ENCODE data around the gene MGAT4D. TPM values are rescaled to one million over a fixed set of nuclear protein-coding genes. Genes with fewer than 3 reads are reported as not detected.
"Not testable (repeated sequence)": the region's sequence is repeated elsewhere in the genome, so short reads cannot be mapped to it uniquely, and the experiment has no call there.

The MGAT4D gene
- total and polyA plus RNA-seq, 4 experiments from 2014 or later: not detected

GRCh38 chr4:140444347-140444746 lies 53.7 kb downstream of the MGAT4D start:
- H3K27me3 ChIP-seq (ENCODE audit: insufficient read depth, low read length); H3K36me3 ChIP-seq (ENCODE audit: insufficient read depth, low read length); H3K27ac ChIP-seq (ENCODE audit: low read depth, low read length); H3K4me3 Mint-ChIP-seq; H3K9me3 ChIP-seq (ENCODE audit: control insufficient read depth in 1 of 2, low read length in 2 of 2); H3K4me1 Mint-ChIP-seq; intact Hi-C loops (cut with micrococcal nuclease); POLR2A ChIA-PET (ENCODE audit: partially characterized antibody); H3K9me3 Mint-ChIP-seq; H3K27ac Mint-ChIP-seq; H3K4me1 ChIP-seq (ENCODE audit: insufficient read depth, low read length); CTCF ChIA-PET (ENCODE audit: partially characterized antibody); DNase-seq; H3K4me3 ChIP-seq (ENCODE audit: low read length in 2 of 2); H3K36me3 Mint-ChIP-seq: not testable (repeated sequence)
- H3K27me3 Mint-ChIP-seq: peaks cover 19 to 21% of the 10 kb centered on the region in 2 donors

- no peaks in the 10 kb centered on the region for H3K4me1 ChIP-seq (ENCODE audit: insufficient read depth, low read length)
- DNase-seq: no peak
- intact Hi-C loops (cut with micrococcal nuclease): no loop called here
- ChIA-PET CTCF (ENCODE audit: partially characterized antibody) (no interaction called here), POLR2A (ENCODE audit: partially characterized antibody) (no interaction called here)
- Mint-ChIP-seq H3K27ac (no peak overlapping the region), H3K27me3 (peaks cover 0 to 2% of the 10 kb centered on the region in 2 donors), H3K36me3 (no peaks in the 10 kb centered on the region), H3K4me3 (no peak overlapping the region), H3K4me1 (no peaks in the 10 kb centered on the region), H3K9me3 (peaks cover 0 to 1% (median 0%) of the 10 kb centered on the region in 8 donors)
- H3K4me3 ChIP-seq (ENCODE audit: low read length in 2 of 2): no peak overlapping the region
- no peaks in the 10 kb centered on the region for H3K36me3 ChIP-seq (ENCODE audit: insufficient read depth, low read length)
- no peaks in the 10 kb centered on the region for H3K9me3 ChIP-seq (ENCODE audit: control insufficient read depth in 1 of 2, low read length in 2 of 2)
- H3K27ac ChIP-seq (ENCODE audit: low read depth, low read length): no peak overlapping the region
- no peaks in the 10 kb centered on the region for H3K27me3 ChIP-seq (ENCODE audit: insufficient read depth, low read length)
Measured at GRCh38 chr4:140439644-140440142, 58.4 kb downstream of the MGAT4D start.

- Histone ChIP-seq H3K27me3 (ENCODE audit: insufficient read depth, low read length) (peaks cover 8% of the 10 kb centered on the region), H3K4me3 (ENCODE audit: low read length in 2 of 2) (no peak overlapping the region), H3K4me1 (ENCODE audit: insufficient read depth, low read length) (no peaks in the 10 kb centered on the region), H3K9me3 (ENCODE audit: control insufficient read depth in 1 of 2, low read length in 2 of 2) (no peaks in the 10 kb centered on the region), H3K36me3 (ENCODE audit: insufficient read depth, low read length) (no peaks in the 10 kb centered on the region), H3K27ac (ENCODE audit: low read depth, low read length) (no peak overlapping the region)
- H3K4me3 Mint-ChIP-seq: peak overlapping the region; percentile 70 to 85 (median 78)
- no peak overlapping the region for H3K27ac Mint-ChIP-seq
- no peaks in the 10 kb centered on the region for H3K9me3 Mint-ChIP-seq
- ChIA-PET CTCF (ENCODE audit: partially characterized antibody) (interaction anchor here (0.6 to 1.1 kb wide), 2 partner anchors 68 to 1559 kb away, joined by 3 to 5 read pairs; no protein-coding TSS in a partner anchor), POLR2A (ENCODE audit: partially characterized antibody) (no interaction called here)
- intact Hi-C loops (cut with micrococcal nuclease): no loop called here
- H3K36me3 Mint-ChIP-seq: no peaks in the 10 kb centered on the region
- H3K27me3 Mint-ChIP-seq: peaks cover 40 to 42% of the 10 kb centered on the region in 2 donors
- H3K4me1 Mint-ChIP-seq: peaks cover 4 to 13% (median 6%) of the 10 kb centered on the region in 4 donors
- no peak for DNase-seq
Measured at GRCh38 chr4:140427919-140428471, 70.1 kb downstream of the MGAT4D start.

- peaks cover 8% of the 10 kb centered on the region for H3K27me3 ChIP-seq (ENCODE audit: insufficient read depth, low read length)
- H3K4me1 ChIP-seq (ENCODE audit: insufficient read depth, low read length): no peaks in the 10 kb centered on the region
- peaks cover 43 to 45% of the 10 kb centered on the region in 2 donors for H3K27me3 Mint-ChIP-seq
- intact Hi-C loops (cut with micrococcal nuclease): no loop called here
- no peak within 1 kb of the TSS for H3K4me3 ChIP-seq (ENCODE audit: low read length in 2 of 2)
- H3K36me3 ChIP-seq (ENCODE audit: insufficient read depth, low read length): no peaks in the 10 kb centered on the region
- no peaks in the 10 kb centered on the region for H3K36me3 Mint-ChIP-seq
- no peaks in the 10 kb centered on the region for H3K9me3 ChIP-seq (ENCODE audit: control insufficient read depth in 1 of 2, low read length in 2 of 2)
- no peak within 1 kb of the TSS for H3K27ac Mint-ChIP-seq
- no peak within 1 kb of the TSS for H3K27ac ChIP-seq (ENCODE audit: low read depth, low read length)
- peaks cover 4 to 13% (median 6%) of the 10 kb centered on the region in 4 donors for H3K4me1 Mint-ChIP-seq
- no peaks in the 10 kb centered on the region for H3K9me3 Mint-ChIP-seq
- H3K4me3 Mint-ChIP-seq: peak within 1 kb of the TSS; percentile 70 to 85 (median 78)
- POLR2A ChIA-PET (ENCODE audit: partially characterized antibody): no interaction called here
- peak; percentile 12 to 31 (median 21) for DNase-seq
- CTCF ChIA-PET (ENCODE audit: partially characterized antibody): interaction anchor here (0.6 to 1.1 kb wide), 3 partner anchors 55 to 1558 kb away, joined by 3 to 5 read pairs (median 3); no protein-coding TSS in a partner anchor
Measured at GRCh38 chr4:140427106-140427918, 70.8 kb downstream of the MGAT4D start, which contains the start of gene CLGN. Gene CLGN, minus strand, starts transcription at chr4:140427648. Its CDS starts 14,570 bp downstream, at chr4:140413078.

GRCh38 chr4:140426610-140427105 lies 71.4 kb downstream of the MGAT4D start:
- H3K27ac Mint-ChIP-seq: no peak overlapping the region
- no peaks in the 10 kb centered on the region for H3K9me3 ChIP-seq (ENCODE audit: control insufficient read depth in 1 of 2, low read length in 2 of 2)
- H3K4me3 ChIP-seq (ENCODE audit: low read length in 2 of 2): no peak overlapping the region
- DNase-seq: no peak
- peaks cover 4 to 13% (median 6%) of the 10 kb centered on the region in 4 donors for H3K4me1 Mint-ChIP-seq
- no peaks in the 10 kb centered on the region for H3K4me1 ChIP-seq (ENCODE audit: insufficient read depth, low read length)
- peaks cover 43 to 45% of the 10 kb centered on the region in 2 donors for H3K27me3 Mint-ChIP-seq
- H3K4me3 Mint-ChIP-seq: peak overlapping the region; percentile 26 to 76 (median 54)
- H3K27me3 ChIP-seq (ENCODE audit: insufficient read depth, low read length): peaks cover 8% of the 10 kb centered on the region
- H3K36me3 ChIP-seq (ENCODE audit: insufficient read depth, low read length): no peaks in the 10 kb centered on the region
- intact Hi-C loops (cut with micrococcal nuclease): no loop called here
- ChIA-PET POLR2A (ENCODE audit: partially characterized antibody) (no interaction called here), CTCF (ENCODE audit: partially characterized antibody) (interaction anchor here (1.1 kb wide), 1 partner anchor 54 kb away, joined by 3 read pairs; no protein-coding TSS in a partner anchor)
- no peaks in the 10 kb centered on the region for H3K9me3 Mint-ChIP-seq
- no peaks in the 10 kb centered on the region for H3K36me3 Mint-ChIP-seq
- H3K27ac ChIP-seq (ENCODE audit: low read depth, low read length): no peak overlapping the region

GRCh38 chr4:140423106-140423505 lies 75.0 kb downstream of the MGAT4D start:
- H3K9me3 Mint-ChIP-seq: no peaks in the 10 kb centered on the region
- no peak overlapping the region for H3K4me3 Mint-ChIP-seq
- no peaks in the 10 kb centered on the region for H3K36me3 Mint-ChIP-seq
- peaks cover 27 to 36% of the 10 kb centered on the region in 2 donors for H3K27me3 Mint-ChIP-seq
- intact Hi-C loops (cut with micrococcal nuclease): no loop called here
- no peaks in the 10 kb centered on the region for H3K36me3 ChIP-seq (ENCODE audit: insufficient read depth, low read length)
- H3K27me3 ChIP-seq (ENCODE audit: insufficient read depth, low read length): peaks cover 8% of the 10 kb centered on the region
- peaks cover 4 to 13% (median 6%) of the 10 kb centered on the region in 4 donors for H3K4me1 Mint-ChIP-seq
- no peak overlapping the region for H3K27ac ChIP-seq (ENCODE audit: low read depth, low read length)
- no peak for DNase-seq
- H3K9me3 ChIP-seq (ENCODE audit: control insufficient read depth in 1 of 2, low read length in 2 of 2): no peaks in the 10 kb centered on the region
- no peak overlapping the region for H3K4me3 ChIP-seq (ENCODE audit: low read length in 2 of 2)
- ChIA-PET POLR2A (ENCODE audit: partially characterized antibody) (no interaction called here), CTCF (ENCODE audit: partially characterized antibody) (no interaction called here)
- no peaks in the 10 kb centered on the region for H3K4me1 ChIP-seq (ENCODE audit: insufficient read depth, low read length)
- no peak overlapping the region for H3K27ac Mint-ChIP-seq
